ENCODE results near the gene MAP3K14.

Gene MAP3K14

DNA sequence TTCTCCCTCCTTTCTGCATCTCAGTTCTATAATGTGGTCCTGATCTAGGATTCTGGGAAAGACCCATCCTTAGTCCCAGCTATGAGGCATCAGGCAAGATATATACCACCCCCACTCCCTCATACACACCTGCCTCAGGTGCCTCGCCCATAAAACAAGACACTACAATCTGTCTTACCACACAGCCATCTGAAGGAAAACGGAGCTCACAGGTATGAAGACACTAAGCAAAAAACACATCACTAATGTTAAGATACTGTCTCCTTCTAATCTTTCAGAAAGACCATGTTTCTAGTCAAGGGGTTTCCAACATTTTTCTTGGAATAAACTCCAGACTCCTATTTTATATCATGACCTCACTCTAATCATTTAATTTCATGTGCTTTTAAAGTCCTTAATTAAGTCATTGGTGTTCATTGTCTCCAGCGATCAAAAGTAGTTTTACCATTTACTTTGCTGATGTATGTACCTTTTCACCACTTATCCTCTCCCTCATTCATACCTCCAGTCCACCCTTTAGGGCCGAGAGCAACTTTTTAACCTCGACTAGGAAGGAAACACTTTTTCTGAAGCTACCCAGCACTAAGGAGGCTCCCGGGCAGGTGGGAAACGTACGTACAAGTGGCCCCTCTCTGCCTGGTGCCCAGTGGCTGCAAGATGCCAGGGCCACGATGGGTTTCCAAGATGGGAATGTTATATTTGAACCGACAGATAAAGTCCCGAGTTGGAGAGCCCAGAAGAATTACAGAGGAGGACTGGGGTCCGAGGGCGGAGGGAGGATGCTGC, 979 bp downstream of the MAP3K14 start:
- Histone ChIP-seq H3K9ac (ENCODE audit: low read length) (peak overlapping the region; percentile 95), H3K27me3 (ENCODE audit: low read depth, low read length) (no peaks in the 10 kb centered on the region), H3K4me1 (ENCODE audit: low read length) (peaks cover 63% of the 10 kb centered on the region), H3K36me3 (replicated peaks; ENCODE audit: low read depth, low read length) (peaks cover 26% of the 10 kb centered on the region), H3K4me2 (ENCODE audit: low read length) (peak overlapping the region; percentile 85), H3K27ac (ENCODE audit: low read length) (peak overlapping the region; percentile 95), H4K20me1 (ENCODE audit: insufficient read depth, low read length) (peaks cover 26% of the 10 kb centered on the region), H3K4me3 (ENCODE audit: low read length) (peak overlapping the region; percentile 95), H2AFZ (ENCODE audit: low read depth, low read length) (no peak overlapping the region), H3K9me3 (ENCODE audit: insufficient read depth, low read length) (no peaks in the 10 kb centered on the region), H3K79me2 (ENCODE audit: low read length) (peaks cover 60% of the 10 kb centered on the region)
- TF ChIP-seq, protein P1, sequence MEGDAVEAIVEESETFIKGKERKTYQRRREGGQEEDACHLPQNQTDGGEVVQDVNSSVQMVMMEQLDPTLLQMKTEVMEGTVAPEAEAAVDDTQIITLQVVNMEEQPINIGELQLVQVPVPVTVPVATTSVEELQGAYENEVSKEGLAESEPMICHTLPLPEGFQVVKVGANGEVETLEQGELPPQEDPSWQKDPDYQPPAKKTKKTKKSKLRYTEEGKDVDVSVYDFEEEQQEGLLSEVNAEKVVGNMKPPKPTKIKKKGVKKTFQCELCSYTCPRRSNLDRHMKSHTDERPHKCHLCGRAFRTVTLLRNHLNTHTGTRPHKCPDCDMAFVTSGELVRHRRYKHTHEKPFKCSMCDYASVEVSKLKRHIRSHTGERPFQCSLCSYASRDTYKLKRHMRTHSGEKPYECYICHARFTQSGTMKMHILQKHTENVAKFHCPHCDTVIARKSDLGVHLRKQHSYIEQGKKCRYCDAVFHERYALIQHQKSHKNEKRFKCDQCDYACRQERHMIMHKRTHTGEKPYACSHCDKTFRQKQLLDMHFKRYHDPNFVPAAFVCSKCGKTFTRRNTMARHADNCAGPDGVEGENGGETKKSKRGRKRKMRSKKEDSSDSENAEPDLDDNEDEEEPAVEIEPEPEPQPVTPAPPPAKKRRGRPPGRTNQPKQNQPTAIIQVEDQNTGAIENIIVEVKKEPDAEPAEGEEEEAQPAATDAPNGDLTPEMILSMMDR (IDR thresholded peaks at IDR 0.05; ENCODE audit: low read depth, low read length): no peak
- TF ChIP-seq EZH2phosphoT487 (IDR thresholded peaks at IDR 0.05; ENCODE audit: low read depth): no peak

GRCh38 chr17:45314741-45315647, 1.8 kb downstream of the MAP3K14 start:
- Histone ChIP-seq H3K79me2 (ENCODE audit: low read length) (peaks cover 69% of the 10 kb centered on the region), H3K9me3 (ENCODE audit: insufficient read depth, low read length) (no peaks in the 10 kb centered on the region), H4K20me1 (ENCODE audit: insufficient read depth, low read length) (peaks cover 34% of the 10 kb centered on the region), H3K4me3 (ENCODE audit: low read length) (peak overlapping the region; percentile 95), H3K4me1 (ENCODE audit: low read length) (peaks cover 68% of the 10 kb centered on the region), H2AFZ (ENCODE audit: low read depth, low read length) (no peak overlapping the region), H3K27ac (ENCODE audit: low read length) (peak overlapping the region; percentile 95), H3K27me3 (ENCODE audit: low read depth, low read length) (no peaks in the 10 kb centered on the region), H3K4me2 (ENCODE audit: low read length) (peak overlapping the region; percentile 85), H3K36me3 (replicated peaks; ENCODE audit: low read depth, low read length) (peaks cover 34% of the 10 kb centered on the region), H3K9ac (ENCODE audit: low read length) (peak overlapping the region; percentile 95)
- TF ChIP-seq EZH2phosphoT487 (IDR thresholded peaks at IDR 0.05; ENCODE audit: low read depth): no peak
- TF ChIP-seq, protein P1 (IDR thresholded peaks at IDR 0.05; ENCODE audit: low read depth, low read length): no peak

DNA sequence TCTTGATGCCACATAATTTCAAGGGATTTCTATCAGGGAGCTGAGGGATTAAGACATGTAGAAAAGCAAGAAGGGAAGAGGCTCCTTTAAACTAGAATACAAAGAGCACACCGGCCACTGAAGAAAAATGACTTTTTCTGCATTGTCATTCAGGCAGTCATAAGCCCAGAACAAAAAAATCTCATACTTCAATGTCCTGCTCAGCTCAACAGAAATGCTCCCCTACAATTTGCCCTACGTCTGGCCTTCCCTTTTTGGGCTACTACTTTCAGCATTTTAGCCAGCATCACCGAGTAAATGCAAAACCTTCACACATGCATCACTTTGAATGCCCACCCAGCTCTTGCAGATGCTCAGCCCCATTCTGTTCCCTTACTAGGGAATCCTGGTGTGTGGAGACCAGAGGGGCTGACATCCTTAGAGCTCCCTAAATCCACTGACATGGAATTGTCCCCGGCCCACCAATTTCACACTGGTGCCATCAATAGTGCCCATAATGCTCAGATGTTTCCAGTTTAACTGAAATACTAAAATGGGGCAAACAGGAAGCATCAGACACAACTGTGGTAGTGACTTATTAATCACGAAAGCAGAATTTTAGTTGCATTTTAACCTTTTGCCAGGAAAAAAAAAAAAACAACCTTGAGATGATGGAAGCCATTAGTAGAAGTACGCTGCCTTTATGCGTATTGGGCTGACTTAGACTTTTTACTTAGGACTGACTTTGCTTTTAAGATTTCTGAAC, 2.7 kb downstream of the MAP3K14 start:
- no peak for TF ChIP-seq EZH2phosphoT487 (IDR thresholded peaks at IDR 0.05; ENCODE audit: low read depth)
- TF ChIP-seq, protein P1 (IDR thresholded peaks at IDR 0.05; ENCODE audit: low read depth, low read length): no peak
- H3K4me3 ChIP-seq (ENCODE audit: low read length): peak overlapping the region; percentile 95

More for the DNA sequence above, 2.7 kb downstream of the MAP3K14 start:
- Histone ChIP-seq H3K27ac (ENCODE audit: low read length) (peak overlapping the region; percentile 95), H3K79me2 (ENCODE audit: low read length) (peaks cover 77% of the 10 kb centered on the region), H3K4me2 (ENCODE audit: low read length) (peak overlapping the region; percentile 85), H3K36me3 (replicated peaks; ENCODE audit: low read depth, low read length) (peaks cover 40% of the 10 kb centered on the region), H3K27me3 (ENCODE audit: low read depth, low read length) (no peaks in the 10 kb centered on the region), H3K9ac (ENCODE audit: low read length) (peak overlapping the region; percentile 95), H2AFZ (ENCODE audit: low read depth, low read length) (no peak overlapping the region), H4K20me1 (ENCODE audit: insufficient read depth, low read length) (peaks cover 40% of the 10 kb centered on the region), H3K4me1 (ENCODE audit: low read length) (peaks cover 67% of the 10 kb centered on the region), H3K9me3 (ENCODE audit: insufficient read depth, low read length) (no peaks in the 10 kb centered on the region)
